ENCODE data around the gene KIF21A.

KIF21A gene

DNA sequence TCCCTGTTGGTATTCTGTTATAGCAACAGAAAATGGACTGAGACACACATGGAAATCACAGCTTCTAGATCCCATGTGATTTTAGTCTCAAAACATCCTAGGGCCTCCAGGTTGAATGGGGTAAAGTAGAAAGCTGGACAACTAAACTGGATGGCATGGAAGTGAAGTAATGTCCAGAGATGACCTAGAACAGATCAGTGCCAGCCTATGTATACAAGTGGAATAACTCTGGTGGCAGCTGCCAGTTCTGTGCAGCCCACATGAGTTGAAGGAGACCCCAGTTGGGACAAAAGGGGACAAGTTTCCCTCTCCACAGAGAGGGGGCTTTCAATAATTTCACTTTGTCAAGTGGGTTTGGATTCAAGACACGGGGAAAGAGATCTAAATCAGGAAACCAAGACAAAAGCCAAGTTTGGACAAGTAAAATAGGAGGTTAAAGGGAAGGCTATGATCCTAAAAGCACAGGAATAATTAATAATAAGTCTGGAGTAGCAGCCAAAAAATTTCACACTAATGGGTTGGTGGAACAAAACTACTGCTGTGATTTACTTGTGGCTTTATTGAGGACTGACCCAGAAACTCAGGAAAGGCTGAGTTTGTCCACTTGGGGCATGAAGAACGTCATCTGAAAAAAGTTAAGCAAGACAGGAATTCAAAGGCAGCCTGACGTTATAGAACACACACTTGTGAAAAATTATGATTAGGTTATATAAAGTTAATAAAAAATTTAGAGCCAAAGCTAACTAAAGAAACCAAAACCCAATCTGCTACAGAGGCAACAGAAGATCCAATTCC, 11.7 kb downstream of the KIF21A start:
- no peak for DNase-seq

DNA sequence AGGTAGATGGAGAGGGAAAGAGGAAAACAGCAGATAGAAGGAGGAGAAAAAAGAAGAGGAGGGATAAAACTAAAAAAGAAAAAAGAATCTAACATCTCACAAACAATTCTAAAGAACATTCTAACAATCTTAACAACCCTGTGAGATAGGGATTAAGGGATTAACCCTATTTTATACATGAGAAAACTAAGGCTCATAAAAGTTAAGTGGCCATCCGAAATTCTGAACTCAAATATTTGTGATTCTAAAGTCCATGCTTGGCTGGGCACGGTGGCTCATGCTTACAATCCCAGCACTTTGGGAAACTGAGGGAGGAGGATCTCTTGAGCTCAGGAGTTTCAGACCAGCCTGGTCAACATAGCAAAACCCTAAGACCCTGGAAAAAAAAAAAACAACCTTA, 13.1 kb downstream of the KIF21A start:
- DNase-seq: no peak

DNA sequence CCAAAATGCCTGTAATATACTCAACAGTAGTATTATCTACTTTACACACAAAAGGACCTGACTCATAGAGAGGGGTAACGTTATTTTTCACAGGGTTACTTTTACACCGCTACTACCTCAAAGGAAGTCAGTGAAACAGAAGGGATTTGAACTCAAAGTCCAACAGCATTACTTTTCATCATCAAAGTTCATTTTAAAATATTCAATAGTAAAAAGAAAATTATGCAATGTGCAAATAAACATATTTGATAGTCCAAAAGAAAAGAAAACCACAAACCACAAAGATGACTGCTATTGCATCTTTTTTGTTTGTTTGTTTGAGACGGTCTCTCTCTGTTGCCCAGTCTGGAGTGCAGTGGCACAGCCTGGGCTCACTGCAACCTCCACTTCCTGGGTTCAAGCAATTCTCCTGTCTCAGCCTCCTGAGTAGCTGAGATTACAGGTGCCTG, 15.5 kb downstream of the KIF21A start:
- no peak for DNase-seq

GRCh38 chr12:39426636-39427240, 16.2 kb downstream of the KIF21A start:
- DNase-seq: no peak

GRCh38 chr12:39420043-39420442, 22.9 kb downstream of the KIF21A start:
- DNase-seq: no peak

- DNase-seq: no peak
Measured at GRCh38 chr12:39419471-39419870, 23.4 kb downstream of the KIF21A start.

DNA sequence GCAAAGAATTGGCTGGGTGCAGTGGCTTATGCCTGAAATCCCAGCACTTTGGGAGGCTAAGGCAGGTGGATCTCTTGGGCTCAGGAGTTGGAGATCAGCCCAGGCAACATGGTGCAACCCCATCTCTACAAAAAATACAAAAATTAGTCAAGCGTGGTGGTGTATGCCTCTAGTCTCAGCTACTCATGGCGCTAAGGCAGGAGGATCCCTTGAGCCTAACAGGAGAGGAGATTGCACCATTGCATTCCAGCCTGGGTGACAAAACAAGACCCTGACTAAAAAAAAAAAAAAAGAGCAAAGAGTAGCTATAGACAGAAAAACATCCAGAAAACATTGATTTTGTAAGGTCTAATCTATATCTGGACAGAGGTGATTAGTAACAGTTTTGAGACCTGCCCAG, 25.0 kb downstream of the KIF21A start:
- DNase-seq: no peak

GRCh38 chr12:39413836-39414771, 28.8 kb downstream of the KIF21A start:
- no peak for DNase-seq

GRCh38 chr12:39412210-39412609, 30.7 kb downstream of the KIF21A start:
- DNase-seq: no peak

DNA sequence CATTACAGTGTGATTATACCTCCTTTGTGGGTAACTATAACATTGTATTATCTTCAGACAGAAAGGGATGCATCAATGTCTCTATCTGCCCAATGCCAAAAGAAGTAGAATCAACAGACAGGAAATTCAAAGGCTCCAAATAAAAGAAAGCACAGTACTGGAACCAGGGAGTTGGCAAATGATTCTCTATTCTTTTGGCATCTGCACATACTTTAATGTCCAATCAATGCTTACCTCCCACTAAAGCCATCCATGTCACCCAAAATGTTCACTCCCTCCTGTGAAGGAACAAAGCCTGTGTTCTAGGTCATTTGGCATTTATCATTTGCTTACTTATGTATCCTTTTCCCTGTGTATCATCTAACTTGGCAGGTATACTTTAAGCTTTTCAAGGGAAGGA, 36.7 kb downstream of the KIF21A start:
- no peak for DNase-seq

DNA sequence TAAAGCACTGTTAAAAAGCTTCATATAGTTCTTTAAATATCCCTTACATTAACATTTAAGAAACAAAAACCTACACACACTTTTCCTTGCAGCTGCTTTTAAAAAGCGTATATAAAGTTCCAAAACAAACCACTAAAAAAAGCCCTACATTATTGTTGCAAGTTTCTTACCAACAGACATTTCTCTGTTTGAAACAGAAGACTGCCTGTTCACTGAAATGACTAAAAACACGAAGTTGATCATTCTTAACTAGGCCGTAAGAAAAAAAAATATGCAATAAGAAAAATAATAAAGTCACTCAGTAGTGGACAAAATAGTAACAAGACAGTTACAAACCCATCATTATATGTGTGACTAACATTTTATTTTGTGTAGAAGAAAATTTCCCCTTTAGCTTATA, 37.3 kb downstream of the KIF21A start:
- no peak for DNase-seq

DNA sequence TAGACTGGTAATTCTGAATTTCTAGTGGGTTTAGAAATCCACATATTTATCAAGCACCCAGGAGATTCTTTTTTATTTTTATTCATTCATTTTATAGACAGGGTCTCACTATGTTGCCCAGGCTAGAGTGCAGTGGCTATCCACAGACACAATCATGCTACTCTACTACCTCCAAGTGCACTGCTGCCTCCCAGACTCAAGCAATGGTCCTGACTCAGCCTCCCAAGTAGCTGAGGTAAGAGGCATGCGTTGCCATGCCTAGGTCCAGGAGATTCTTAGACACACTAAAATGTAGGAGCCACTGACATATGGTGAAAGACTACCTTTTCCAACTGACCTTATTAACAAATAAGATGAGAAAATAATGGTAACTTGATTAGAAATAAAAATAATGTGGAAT, 38.9 kb downstream of the KIF21A start:
- DNase-seq: no peak

DNA sequence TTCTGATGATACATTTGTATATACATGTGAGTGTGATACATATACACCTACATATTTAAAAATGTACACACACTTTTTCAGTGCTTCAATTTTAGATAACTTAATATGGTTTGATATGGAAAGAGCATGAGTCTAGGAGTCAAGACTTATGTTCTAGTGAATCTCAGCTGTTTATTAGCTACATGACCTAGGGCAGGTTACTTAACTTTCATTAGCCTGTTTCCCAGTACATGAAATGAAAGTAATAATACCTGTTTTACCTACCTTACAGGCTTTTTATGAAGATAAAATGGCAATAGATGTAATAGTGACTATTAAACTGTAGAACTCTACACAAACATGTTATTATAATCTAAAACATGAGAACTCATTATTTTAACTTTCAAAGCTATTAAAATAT, 39.5 kb downstream of the KIF21A start:
- DNase-seq: no peak

- DNase-seq: no peak
Measured at GRCh38 chr12:39402922-39403321, 40.0 kb downstream of the KIF21A start.

DNA sequence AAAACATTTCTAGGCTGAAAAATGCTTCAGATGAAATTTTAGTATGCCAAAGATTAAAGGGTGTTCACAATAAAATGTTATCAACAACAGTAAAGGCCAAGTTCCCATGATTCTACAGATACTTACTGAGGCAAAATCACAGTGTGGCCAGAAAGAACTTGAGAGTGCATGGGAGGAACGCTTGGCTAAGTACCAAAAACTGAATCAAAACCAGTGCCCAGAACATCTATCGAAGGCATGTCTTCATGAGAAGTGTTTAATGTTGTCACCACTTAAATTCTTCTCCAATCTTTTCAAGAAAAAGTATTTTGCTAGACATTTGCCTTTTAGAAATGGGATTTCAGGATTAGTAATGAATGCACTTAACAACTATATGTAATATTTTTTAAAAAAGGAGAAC, 41.5 kb downstream of the KIF21A start:
- DNase-seq: no peak

GRCh38 chr12:39395866-39396265, 47.1 kb downstream of the KIF21A start:
- DNase-seq: no peak

- no peak for DNase-seq
Measured at GRCh38 chr12:39393890-39394289, 49.0 kb downstream of the KIF21A start.

- DNase-seq: no peak
Measured at GRCh38 chr12:39393179-39393578, 49.7 kb downstream of the KIF21A start.

GRCh38 chr12:39392154-39392925, 50.6 kb downstream of the KIF21A start:
- DNase-seq: no peak

GRCh38 chr12:39390752-39391151, 52.2 kb downstream of the KIF21A start:
- DNase-seq: no peak

DNA sequence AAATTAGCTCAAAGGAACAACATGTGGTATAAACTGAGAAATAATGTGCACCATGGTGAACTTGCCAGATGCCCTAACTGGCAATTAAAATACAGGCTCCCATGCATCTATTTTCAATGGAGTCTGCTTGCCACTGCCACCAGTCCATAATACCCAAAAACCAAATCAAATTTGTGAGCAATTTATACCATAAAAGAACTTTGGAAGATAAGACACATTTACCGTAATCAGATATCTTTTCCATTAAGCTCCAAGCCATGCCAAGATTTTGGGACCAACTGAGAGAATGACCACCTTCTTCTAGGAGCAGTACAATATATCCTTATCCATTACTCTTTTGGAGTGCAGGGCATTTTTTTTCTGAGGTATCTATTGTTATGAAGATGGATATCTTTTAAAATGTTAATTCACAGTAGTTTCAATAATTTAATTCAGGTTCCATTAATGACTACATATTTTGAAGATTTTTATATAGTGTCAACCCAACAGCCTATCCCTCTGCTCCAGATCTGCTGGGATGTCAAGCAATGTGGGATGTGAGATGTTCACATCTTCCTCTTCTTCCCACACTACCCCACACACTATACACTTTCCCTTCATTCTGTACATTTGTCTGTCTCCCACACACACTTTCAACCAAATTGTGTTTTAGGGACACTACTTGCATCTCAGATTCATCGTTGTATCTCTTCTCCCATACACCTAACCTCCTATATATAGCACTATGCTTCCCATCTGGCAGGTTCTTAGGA, 53.3 kb downstream of the KIF21A start:
- no peak for DNase-seq

GRCh38 chr12:39386335-39386734, 56.6 kb downstream of the KIF21A start:
- DNase-seq: no peak

All from CD4-positive, alpha-beta T cell treated with Interleukin-4 for 1 hour (primary cell).